OCI-LY7 (cell line): Measurements from ENCODE around the gene SHISAL1.

Experiments
- EZH2phosphoT487 ChIP-seq: fragments of 200-600 bp; sonication (generic); IDR thresholded peaks from 2 replicates; pipeline ENCODE4 v1.6.1; 2018; ENCODE audit warnings: low read depth, borderline replicate concordance, mild to moderate bottlenecking, mixed run types, antibody characterized with exemption, low read length, moderate library complexity, mixed read lengths
- TF ChIP-seq, protein P1 (sequence below): fragments of 200-600 bp; sonication (generic); conservative IDR thresholded peaks from 2 replicates; pipeline ENCODE4 v1.5.1; 2014; ENCODE audit warnings: mild to moderate bottlenecking, antibody characterized with exemption, low read length, moderate library complexity, mixed read lengths

DNA sequence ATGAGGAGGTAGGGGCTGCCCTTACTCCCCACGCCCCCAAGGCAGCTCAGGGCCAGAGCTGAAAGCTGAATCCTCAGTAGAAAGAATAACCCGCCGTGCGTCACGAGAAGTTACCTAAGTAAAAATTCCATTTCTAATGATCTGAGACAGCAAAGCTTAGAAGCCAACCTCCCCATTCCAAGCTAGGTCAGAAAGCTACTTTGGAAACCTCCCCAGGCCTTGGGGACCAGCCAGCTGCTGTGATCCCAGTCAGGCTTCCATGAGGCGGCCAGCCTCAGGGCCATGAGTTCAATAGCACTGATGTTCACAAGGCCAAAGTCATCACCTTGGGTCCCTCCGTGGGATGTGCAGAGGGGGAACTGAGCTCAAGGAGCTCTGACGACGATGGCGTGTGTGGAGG, 6.9 kb downstream of the SHISAL1 start:
- TF ChIP-seq, protein P1, sequence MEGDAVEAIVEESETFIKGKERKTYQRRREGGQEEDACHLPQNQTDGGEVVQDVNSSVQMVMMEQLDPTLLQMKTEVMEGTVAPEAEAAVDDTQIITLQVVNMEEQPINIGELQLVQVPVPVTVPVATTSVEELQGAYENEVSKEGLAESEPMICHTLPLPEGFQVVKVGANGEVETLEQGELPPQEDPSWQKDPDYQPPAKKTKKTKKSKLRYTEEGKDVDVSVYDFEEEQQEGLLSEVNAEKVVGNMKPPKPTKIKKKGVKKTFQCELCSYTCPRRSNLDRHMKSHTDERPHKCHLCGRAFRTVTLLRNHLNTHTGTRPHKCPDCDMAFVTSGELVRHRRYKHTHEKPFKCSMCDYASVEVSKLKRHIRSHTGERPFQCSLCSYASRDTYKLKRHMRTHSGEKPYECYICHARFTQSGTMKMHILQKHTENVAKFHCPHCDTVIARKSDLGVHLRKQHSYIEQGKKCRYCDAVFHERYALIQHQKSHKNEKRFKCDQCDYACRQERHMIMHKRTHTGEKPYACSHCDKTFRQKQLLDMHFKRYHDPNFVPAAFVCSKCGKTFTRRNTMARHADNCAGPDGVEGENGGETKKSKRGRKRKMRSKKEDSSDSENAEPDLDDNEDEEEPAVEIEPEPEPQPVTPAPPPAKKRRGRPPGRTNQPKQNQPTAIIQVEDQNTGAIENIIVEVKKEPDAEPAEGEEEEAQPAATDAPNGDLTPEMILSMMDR = no peak
- TF ChIP-seq EZH2phosphoT487 = no peak
